ENCODE results near the gene ZFR. TPM values are rescaled to one million over a fixed set of nuclear protein-coding genes. Genes with fewer than 3 reads are reported as not detected.
"Not testable (repeated sequence)": the region's sequence is repeated elsewhere in the genome, so short reads cannot be mapped to it uniquely, and the experiment has no call there.

The ZFR gene
- total and polyA plus RNA-seq, 7 experiments from 2014 or later, result 53.4 to 91.9 (median 58.9) TPM

DNA sequence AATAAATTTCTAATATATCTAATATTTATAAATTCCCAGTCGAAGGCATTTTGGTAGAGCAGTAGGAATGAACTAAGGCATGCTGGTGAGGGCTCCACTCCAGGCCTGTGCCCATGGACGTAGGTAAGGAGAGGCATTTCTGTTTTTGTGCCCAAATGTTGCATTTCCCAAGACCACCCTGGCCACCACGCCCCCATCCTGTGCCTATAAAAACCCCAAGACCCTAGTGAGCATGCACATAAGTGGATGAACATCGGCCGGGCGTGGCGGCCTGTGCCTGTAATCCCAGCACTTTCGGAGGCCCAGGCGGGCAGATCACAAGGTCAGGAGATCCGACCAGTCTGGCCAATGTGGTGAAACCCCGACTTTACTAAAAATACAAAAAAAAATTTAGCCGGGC, 121.7 kb downstream of the ZFR start:
- Mint-ChIP-seq H3K27ac (no peak overlapping the region), H3K36me3 (peaks cover 0 to 8% (median 5%) of the 10 kb centered on the region in 5 donors), H3K4me3 (no peak overlapping the region), H3K27me3 (no peaks in the 10 kb centered on the region), H3K9me3 (peaks cover 0 to 9% (median 6%) of the 10 kb centered on the region in 11 donors), H3K4me1 (peaks cover 0 to 3% (median 0%) of the 10 kb centered on the region in 7 donors)
- intact Hi-C loops (cut with micrococcal nuclease), result no loop called here
- no peaks in the 10 kb centered on the region for H3K36me3 ChIP-seq (ENCODE audit: control insufficient read depth in 2 of 3, insufficient read depth in 3 of 3, low read length in 3 of 3)
- no peaks in the 10 kb centered on the region for H3K27me3 ChIP-seq (ENCODE audit: control insufficient read depth in 2 of 2, insufficient read depth in 2 of 2, low read length in 2 of 2)
- ATAC-seq, result no peak
- no peak overlapping the region for H3K4me3 ChIP-seq (ENCODE audit: low read length)
- POLR2A ChIA-PET, result no interaction called here
- CTCF ChIA-PET, result no interaction called here
- H3K9me3 ChIP-seq (ENCODE audit: control insufficient read depth in 2 of 3, low read length in 3 of 3), result peaks cover 0 to 10% (median 0%) of the 10 kb centered on the region in 3 experiments
- no peaks in the 10 kb centered on the region for H3K4me1 ChIP-seq (ENCODE audit: control insufficient read depth in 2 of 2, insufficient read depth in 2 of 2, low read length in 2 of 2)
- DNase-seq, result no peak
- H3K27ac ChIP-seq (ENCODE audit: low read depth, low read length), result no peak overlapping the region

DNA sequence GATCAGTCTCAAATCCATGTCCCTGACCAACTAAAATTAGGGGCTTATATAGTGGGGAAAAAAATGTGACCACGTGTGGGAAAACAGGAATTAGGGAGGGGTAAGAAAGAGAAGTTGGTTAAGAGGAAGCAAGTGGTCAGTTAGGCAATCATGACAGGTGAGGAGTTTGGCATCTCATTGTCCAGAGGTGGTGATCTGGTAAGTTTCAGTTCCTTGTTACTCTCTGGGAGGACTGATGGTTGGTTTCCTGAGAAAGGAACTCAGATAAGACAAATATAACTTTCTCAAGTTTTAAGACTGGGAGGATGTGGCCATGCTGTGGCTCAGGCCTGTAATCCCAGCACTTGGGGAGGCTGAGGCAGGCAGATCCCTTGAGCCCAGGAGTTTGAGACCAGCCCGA, 122.8 kb downstream of the ZFR start:
- H3K9me3 Mint-ChIP-seq; H3K4me3 Mint-ChIP-seq; H3K4me1 Mint-ChIP-seq; H3K4me1 ChIP-seq (ENCODE audit: control insufficient read depth in 2 of 2, insufficient read depth in 2 of 2, low read length in 2 of 2); H3K36me3 Mint-ChIP-seq; POLR2A ChIA-PET; DNase-seq; H3K27me3 ChIP-seq (ENCODE audit: control insufficient read depth in 2 of 2, insufficient read depth in 2 of 2, low read length in 2 of 2); H3K27me3 Mint-ChIP-seq; H3K36me3 ChIP-seq (ENCODE audit: control insufficient read depth in 2 of 3, insufficient read depth in 3 of 3, low read length in 3 of 3); intact Hi-C loops (cut with micrococcal nuclease); H3K4me3 ChIP-seq (ENCODE audit: low read length); H3K27ac ChIP-seq (ENCODE audit: low read depth, low read length); ATAC-seq; H3K9me3 ChIP-seq (ENCODE audit: control insufficient read depth in 2 of 3, low read length in 3 of 3): not testable (repeated sequence)
- CTCF ChIA-PET, result interaction anchor here (0.6 kb wide), 1 partner anchor 741 kb away, joined by 3 read pairs; no protein-coding TSS in a partner anchor
- H3K27ac Mint-ChIP-seq, result peak overlapping the region in 1 of 9 donors; percentile 42

DNA sequence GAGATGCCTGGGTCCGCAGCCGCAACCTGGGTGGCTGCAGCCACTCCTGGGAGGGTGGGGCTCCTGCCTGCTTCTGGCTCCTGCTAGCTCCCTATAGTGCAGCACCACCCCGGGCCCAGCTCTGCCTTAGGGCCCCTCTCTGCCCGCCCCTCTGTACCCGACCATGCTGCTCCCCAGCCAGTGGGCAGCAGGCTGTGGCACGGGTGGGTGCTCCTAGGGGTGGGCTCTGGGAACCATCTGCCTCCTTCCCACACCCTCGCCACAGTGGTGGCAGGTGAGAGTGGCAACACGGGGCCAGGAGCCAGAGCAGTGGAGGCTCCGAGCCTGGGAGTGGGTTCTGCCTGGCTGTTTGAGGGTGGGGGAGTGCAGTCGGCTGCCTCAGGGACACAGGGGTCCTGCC, 124.0 kb downstream of the ZFR start:
- no peaks in the 10 kb centered on the region for H3K27me3 ChIP-seq (ENCODE audit: control insufficient read depth in 2 of 2, insufficient read depth in 2 of 2, low read length in 2 of 2)
- peaks cover 0 to 8% (median 5%) of the 10 kb centered on the region in 5 donors for H3K36me3 Mint-ChIP-seq
- no peaks in the 10 kb centered on the region for H3K36me3 ChIP-seq (ENCODE audit: control insufficient read depth in 2 of 3, insufficient read depth in 3 of 3, low read length in 3 of 3)
- no peak overlapping the region for H3K27ac Mint-ChIP-seq
- no peak overlapping the region for H3K27ac ChIP-seq (ENCODE audit: low read depth, low read length)
- no peaks in the 10 kb centered on the region for H3K27me3 Mint-ChIP-seq
- H3K9me3 Mint-ChIP-seq, result peaks cover 0 to 9% (median 6%) of the 10 kb centered on the region in 11 donors
- H3K9me3 ChIP-seq (ENCODE audit: control insufficient read depth in 2 of 3, low read length in 3 of 3), result peaks cover 0 to 10% (median 0%) of the 10 kb centered on the region in 3 experiments
- H3K4me1 ChIP-seq (ENCODE audit: control insufficient read depth in 2 of 2, insufficient read depth in 2 of 2, low read length in 2 of 2), result no peaks in the 10 kb centered on the region
- H3K4me1 Mint-ChIP-seq, result peaks cover 0 to 3% (median 0%) of the 10 kb centered on the region in 7 donors
- DNase-seq (no peak), ATAC-seq (no peak)
- POLR2A ChIA-PET, result no interaction called here
- CTCF ChIA-PET, result interaction anchor here (1.7 kb wide), 1 partner anchor 9 kb away, joined by 6 read pairs; no protein-coding TSS in a partner anchor
- intact Hi-C loops (cut with micrococcal nuclease), result no loop called here
- no peak overlapping the region for H3K4me3 ChIP-seq (ENCODE audit: low read length)
- H3K4me3 Mint-ChIP-seq, result no peak overlapping the region

DNA sequence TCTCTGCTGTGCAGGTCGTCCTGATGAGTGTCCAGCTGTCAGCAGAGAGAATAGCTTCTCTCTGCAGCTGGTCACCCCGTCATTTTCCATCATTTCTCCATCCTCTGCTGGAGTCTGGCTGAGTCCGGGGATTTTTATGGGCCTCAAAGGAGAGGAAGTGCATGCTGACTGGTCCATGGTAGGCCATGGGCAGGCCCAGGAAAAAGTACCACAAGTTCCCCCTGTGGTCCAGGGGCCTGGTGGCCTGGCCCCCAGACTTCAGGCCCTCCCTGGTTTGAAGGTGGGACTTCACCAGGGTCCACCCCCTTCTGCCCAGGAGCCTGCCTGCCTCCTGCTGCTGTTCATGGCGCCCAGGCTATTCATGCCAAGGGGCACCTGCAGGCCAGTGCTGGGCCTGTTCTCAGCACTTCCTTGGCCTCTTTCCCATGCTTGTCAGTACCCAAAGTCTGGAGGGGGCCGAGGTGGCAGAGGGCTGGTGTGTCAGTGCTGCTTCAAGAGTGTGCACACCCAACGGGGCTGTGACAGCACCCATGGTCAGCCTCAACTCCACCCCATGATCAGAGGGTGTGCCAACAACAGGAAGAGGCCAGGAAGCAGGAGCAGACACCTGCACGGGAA, 124.5 kb downstream of the ZFR start:
- Mint-ChIP-seq H3K9me3 (peaks cover 0 to 9% (median 6%) of the 10 kb centered on the region in 11 donors), H3K27ac (no peak overlapping the region), H3K36me3 (peaks cover 0 to 8% (median 5%) of the 10 kb centered on the region in 5 donors), H3K4me1 (peaks cover 0 to 2% (median 0%) of the 10 kb centered on the region in 7 donors), H3K4me3 (no peak overlapping the region), H3K27me3 (no peaks in the 10 kb centered on the region)
- peaks cover 0 to 10% (median 0%) of the 10 kb centered on the region in 3 experiments for H3K9me3 ChIP-seq (ENCODE audit: control insufficient read depth in 2 of 3, low read length in 3 of 3)
- no peak for ATAC-seq
- H3K27me3 ChIP-seq (ENCODE audit: control insufficient read depth in 2 of 2, insufficient read depth in 2 of 2, low read length in 2 of 2), result no peaks in the 10 kb centered on the region
- no peak overlapping the region for H3K4me3 ChIP-seq (ENCODE audit: low read length)
- H3K27ac ChIP-seq (ENCODE audit: low read depth, low read length), result no peak overlapping the region
- intact Hi-C loops (cut with micrococcal nuclease), result no loop called here
- H3K36me3 ChIP-seq (ENCODE audit: control insufficient read depth in 2 of 3, insufficient read depth in 3 of 3, low read length in 3 of 3), result no peaks in the 10 kb centered on the region
- no peak for DNase-seq
- POLR2A ChIA-PET, result no interaction called here
- CTCF ChIA-PET, result interaction anchor here (1.7 kb wide), 1 partner anchor 10 kb away, joined by 6 read pairs; no protein-coding TSS in a partner anchor
- no peaks in the 10 kb centered on the region for H3K4me1 ChIP-seq (ENCODE audit: control insufficient read depth in 2 of 2, insufficient read depth in 2 of 2, low read length in 2 of 2)

DNA sequence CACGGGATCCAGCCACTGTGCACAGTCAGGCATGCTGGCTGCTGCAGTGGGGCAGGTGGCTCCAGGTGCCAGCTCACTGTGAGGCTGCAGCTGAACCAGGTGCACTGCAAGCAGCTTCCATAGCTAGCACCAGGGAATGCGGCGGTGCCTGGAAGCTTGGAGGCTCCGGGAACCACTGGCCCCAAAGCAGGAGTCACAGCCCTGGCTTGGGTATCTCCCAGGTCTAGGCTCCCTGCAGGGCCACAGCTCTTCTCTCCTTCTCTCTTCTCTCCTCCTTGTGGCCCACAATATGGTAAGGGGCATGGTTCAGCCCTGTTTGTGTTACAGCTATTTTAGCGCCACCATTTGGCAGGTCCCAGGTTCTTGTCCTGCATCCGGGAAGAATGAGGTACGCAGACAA, 125.1 kb downstream of the ZFR start:
- H3K4me3 Mint-ChIP-seq, result no peak overlapping the region
- no peak overlapping the region for H3K27ac Mint-ChIP-seq
- Histone ChIP-seq H3K36me3 (ENCODE audit: control insufficient read depth in 2 of 3, insufficient read depth in 3 of 3, low read length in 3 of 3) (no peaks in the 10 kb centered on the region), H3K4me1 (ENCODE audit: control insufficient read depth in 2 of 2, insufficient read depth in 2 of 2, low read length in 2 of 2) (no peaks in the 10 kb centered on the region), H3K27ac (ENCODE audit: low read depth, low read length) (no peak overlapping the region), H3K9me3 (ENCODE audit: control insufficient read depth in 2 of 3, low read length in 3 of 3) (peaks cover 0 to 10% (median 0%) of the 10 kb centered on the region in 3 experiments), H3K4me3 (ENCODE audit: low read length) (no peak overlapping the region), H3K27me3 (ENCODE audit: control insufficient read depth in 2 of 2, insufficient read depth in 2 of 2, low read length in 2 of 2) (no peaks in the 10 kb centered on the region)
- ChIA-PET POLR2A (interaction anchor here (0.6 kb wide), 1 partner anchor 160 kb away, joined by 3 read pairs; no protein-coding TSS in a partner anchor), CTCF (interaction anchor here (1.7 kb wide), 1 partner anchor 10 kb away, joined by 6 read pairs; no protein-coding TSS in a partner anchor)
- H3K36me3 Mint-ChIP-seq, result peaks cover 0 to 8% (median 5%) of the 10 kb centered on the region in 5 donors
- H3K4me1 Mint-ChIP-seq, result peaks cover 0 to under 1% (median 0%) of the 10 kb centered on the region in 7 donors
- H3K27me3 Mint-ChIP-seq, result no peaks in the 10 kb centered on the region
- peaks cover 0 to 9% (median 6%) of the 10 kb centered on the region in 11 donors for H3K9me3 Mint-ChIP-seq
- DNase-seq (no peak), ATAC-seq (no peak)
- intact Hi-C loops (cut with micrococcal nuclease), result no loop called here

DNA sequence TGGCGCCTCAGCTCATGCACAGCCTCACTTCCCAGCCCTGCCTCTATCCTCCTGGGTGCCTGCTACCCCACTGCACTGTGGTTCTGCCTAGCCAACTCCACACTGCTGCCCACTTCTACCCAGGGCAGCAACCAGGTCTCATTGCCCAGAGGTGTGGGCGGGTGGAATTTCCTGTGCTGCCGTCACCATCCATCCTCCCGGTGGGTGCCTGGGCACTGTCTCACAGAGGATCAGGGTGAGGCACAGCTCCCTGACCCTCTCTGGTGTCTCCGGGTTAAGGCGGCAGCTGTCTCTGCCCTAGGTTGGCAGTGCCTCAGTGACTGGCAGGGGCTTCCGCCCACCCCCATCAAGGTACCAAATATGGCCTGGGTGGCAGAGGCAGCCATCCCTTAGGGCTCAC, 127.5 kb downstream of the ZFR start:
- no peak overlapping the region for H3K27ac Mint-ChIP-seq
- DNase-seq, result no peak
- no peaks in the 10 kb centered on the region for H3K27me3 Mint-ChIP-seq
- no peak for ATAC-seq
- H3K4me1 Mint-ChIP-seq, result peaks cover under 1 to 7% (median 3%) of the 10 kb centered on the region in 7 donors
- peaks cover 0 to 12% (median 6%) of the 10 kb centered on the region in 11 donors for H3K9me3 Mint-ChIP-seq
- peaks cover 0 to under 1% of the 10 kb centered on the region in 2 donors for H3K4me1 ChIP-seq (ENCODE audit: control insufficient read depth in 2 of 2, insufficient read depth in 2 of 2, low read length in 2 of 2)
- H3K36me3 Mint-ChIP-seq, result peaks cover 0 to 5% (median 5%) of the 10 kb centered on the region in 5 donors
- H3K27ac ChIP-seq (ENCODE audit: low read depth, low read length), result no peak overlapping the region
- CTCF ChIA-PET, result no interaction called here
- peaks cover 0 to 6% (median 0%) of the 10 kb centered on the region in 3 experiments for H3K9me3 ChIP-seq (ENCODE audit: control insufficient read depth in 2 of 3, low read length in 3 of 3)
- POLR2A ChIA-PET, result no interaction called here
- H3K4me3 Mint-ChIP-seq, result no peak overlapping the region
- intact Hi-C loops (cut with micrococcal nuclease), result no loop called here
- H3K4me3 ChIP-seq (ENCODE audit: low read length), result no peak overlapping the region
- no peaks in the 10 kb centered on the region for H3K36me3 ChIP-seq (ENCODE audit: control insufficient read depth in 2 of 3, insufficient read depth in 3 of 3, low read length in 3 of 3)
- H3K27me3 ChIP-seq (ENCODE audit: control insufficient read depth in 2 of 2, insufficient read depth in 2 of 2, low read length in 2 of 2), result no peaks in the 10 kb centered on the region

All from naive thymus-derived CD4-positive, alpha-beta T cell (primary cell).